Dedifferentiated amniotic fluid mesenchymal stem cell (primary cell): Measurements from ENCODE around the gene HTD2.

Experiments used
- DNase-seq: peaks from one replicate; pipeline ENCODE4 v3.0.0-alpha.2; 2016; ENCODE audit errors: extremely low spot score

Gene HTD2

GRCh38 chr3:58292866-58293265, 13.5 kb upstream of the HTD2 start:
- DNase-seq = no peak

GRCh38 chr3:58293516-58293915, 12.8 kb upstream of the HTD2 start:
- DNase-seq = no peak

- no peak for DNase-seq
Measured at GRCh38 chr3:58296269-58296668, 10.1 kb upstream of the HTD2 start.

- DNase-seq = no peak
Measured at GRCh38 chr3:58296843-58297242, 9.5 kb upstream of the HTD2 start.

GRCh38 chr3:58298190-58298589, 8.1 kb upstream of the HTD2 start:
- DNase-seq = no peak

GRCh38 chr3:58299075-58299474, 7.2 kb upstream of the HTD2 start:
- DNase-seq = no peak

GRCh38 chr3:58299839-58300516, 6.3 kb upstream of the HTD2 start:
- peak; percentile 54 for DNase-seq

GRCh38 chr3:58307639-58308215, 1.4 kb downstream of the HTD2 start:
- peak; percentile 47 for DNase-seq

GRCh38 chr3:58308728-58309127, 2.4 kb downstream of the HTD2 start:
- DNase-seq = no peak

GRCh38 chr3:58317811-58318210, 11.5 kb downstream of the HTD2 start:
- no peak for DNase-seq

GRCh38 chr3:58321791-58322190, 15.5 kb downstream of the HTD2 start:
- no peak for DNase-seq

- no peak for DNase-seq
Measured at GRCh38 chr3:58322793-58323192, 16.5 kb downstream of the HTD2 start.

- no peak for DNase-seq
Measured at GRCh38 chr3:58323529-58324390, 17.4 kb downstream of the HTD2 start.

- DNase-seq = no peak
Measured at GRCh38 chr3:58324391-58325390, 18.4 kb downstream of the HTD2 start.

- no peak for DNase-seq
Measured at GRCh38 chr3:58325525-58325992, 19.2 kb downstream of the HTD2 start.

- no peak for DNase-seq
Measured at GRCh38 chr3:58326267-58326900, 20.1 kb downstream of the HTD2 start.

GRCh38 chr3:58329150-58329921, 23.0 kb downstream of the HTD2 start:
- DNase-seq = no peak

GRCh38 chr3:58329922-58330413, 23.6 kb downstream of the HTD2 start:
- no peak for DNase-seq

GRCh38 chr3:58331593-58332152, 25.4 kb downstream of the HTD2 start:
- no peak for DNase-seq
